Embryonic facial prominence (tissue), 1 donor: Measurements from ENCODE around the gene ABCC6.
"Not testable (repeated sequence)": the region's sequence is repeated elsewhere in the genome, so short reads cannot be mapped to it uniquely, and the experiment has no call there.

ENCODE experiments used
- DNase-seq: peaks from one replicate; pipeline ENCODE4 v3.0.0-alpha.2; 2016; ENCODE audit errors: extremely low spot score

The ABCC6 gene

GRCh38 chr16:16161319-16161718, 62.0 kb downstream of the ABCC6 start:
- DNase-seq = no peak

GRCh38 chr16:16159662-16160061, 63.6 kb downstream of the ABCC6 start:
- no peak for DNase-seq

GRCh38 chr16:16158741-16159374, 64.4 kb downstream of the ABCC6 start:
- DNase-seq = no peak

- DNase-seq = no peak
These were observed 65.1 kb downstream of the ABCC6 start for GRCh38 chr16:16158082-16158658.

GRCh38 chr16:16157166-16157565, 66.1 kb downstream of the ABCC6 start:
- no peak for DNase-seq

GRCh38 chr16:16155234-16155633, 68.1 kb downstream of the ABCC6 start:
- DNase-seq = no peak

- DNase-seq = no peak
These were observed 68.9 kb downstream of the ABCC6 start for GRCh38 chr16:16154281-16154951.

- not testable (repeated sequence) for DNase-seq
These were observed 70.3 kb downstream of the ABCC6 start for GRCh38 chr16:16153000-16153399.

GRCh38 chr16:16151315-16151714, 72.0 kb downstream of the ABCC6 start:
- no peak for DNase-seq

GRCh38 chr16:16150878-16151152, 72.5 kb downstream of the ABCC6 start:
- no peak for DNase-seq

GRCh38 chr16:16150117-16150877, 73.0 kb downstream of the ABCC6 start:
- no peak for DNase-seq

GRCh38 chr16:16149710-16150116, 73.6 kb downstream of the ABCC6 start:
- no peak for DNase-seq

- no peak for DNase-seq
These were observed 74.5 kb downstream of the ABCC6 start for GRCh38 chr16:16148755-16149154.

GRCh38 chr16:16148000-16148599, 75.2 kb downstream of the ABCC6 start:
- DNase-seq = not testable (repeated sequence)

GRCh38 chr16:16147316-16147999, 75.8 kb downstream of the ABCC6 start:
- no peak for DNase-seq

- no peak for DNase-seq
These were observed 76.6 kb downstream of the ABCC6 start for GRCh38 chr16:16146380-16147315.

- DNase-seq = no peak
These were observed 78.0 kb downstream of the ABCC6 start for GRCh38 chr16:16145286-16145685.

GRCh38 chr16:16144416-16144815, 78.9 kb downstream of the ABCC6 start:
- no peak for DNase-seq

GRCh38 chr16:16143931-16144330, 79.4 kb downstream of the ABCC6 start:
- no peak for DNase-seq

GRCh38 chr16:16143038-16143763, 80.1 kb downstream of the ABCC6 start:
- DNase-seq = no peak
